Skeletal muscle satellite cell (primary cell): Measurements from ENCODE around the gene HS3ST2.
"Not testable (repeated sequence)": the region's sequence is repeated elsewhere in the genome, so short reads cannot be mapped to it uniquely, and the experiment has no call there.

Experiments
- H3K27me3 ChIP-seq: 2 replicates; pipeline ENCODE4 v1.7.0; 2013; ENCODE audit warnings: low read length; ENCODE audit not compliant: control insufficient read depth, insufficient read depth
- H3K36me3 ChIP-seq: 2 replicates; pipeline ENCODE4 v1.7.0; 2013; ENCODE audit warnings: mild to moderate bottlenecking, control low read depth, low read length; ENCODE audit not compliant: insufficient read depth
- H3K4me1 ChIP-seq: 2 replicates; pipeline ENCODE4 v1.7.0; 2013; ENCODE audit warnings: low read length; ENCODE audit not compliant: control insufficient read depth, insufficient read depth
- H3K4me2 ChIP-seq: 2 replicates; pipeline ENCODE4 v1.7.0; 2013; ENCODE audit warnings: mild to moderate bottlenecking, low read length
- H3K4me3 ChIP-seq: 2 replicates; pipeline ENCODE4 v1.7.0; 2013; ENCODE audit warnings: low read length
- H3K9ac ChIP-seq: 2 replicates; pipeline ENCODE4 v1.7.0; 2013; ENCODE audit warnings: mild to moderate bottlenecking, low read depth, low read length, moderate library complexity
- H3K9me3 ChIP-seq: replicated peaks from 2 replicates; pipeline ENCODE4 v1.7.0; 2013; ENCODE audit warnings: mild to moderate bottlenecking, control low read depth, low read length

Gene HS3ST2

DNA sequence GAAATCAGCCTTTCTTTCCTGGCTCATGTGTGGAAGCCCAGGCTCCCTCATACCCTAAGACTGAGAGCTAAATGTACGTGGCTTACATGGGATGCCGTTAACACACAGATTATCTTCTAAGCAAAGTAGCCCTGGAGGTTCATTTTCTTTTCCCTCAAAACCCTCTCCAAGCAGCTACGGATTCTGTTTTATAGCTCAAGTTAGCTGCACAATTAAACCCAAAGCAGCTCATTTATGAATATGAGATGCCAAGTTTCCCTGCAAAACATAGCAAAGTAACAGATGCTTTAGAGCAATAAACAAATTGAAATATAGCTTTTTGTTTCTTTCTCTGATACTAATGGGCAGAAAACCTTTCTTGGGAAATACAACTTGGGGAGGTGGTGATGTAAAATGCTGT, 72.0 kb downstream of the HS3ST2 start:
- Histone ChIP-seq H3K4me1 (no peaks in the 10 kb centered on the region), H3K9ac (no peak overlapping the region), H3K4me2 (no peak overlapping the region), H3K9me3 (no peaks in the 10 kb centered on the region), H3K4me3 (no peak overlapping the region), H3K27me3 (no peaks in the 10 kb centered on the region), H3K36me3 (no peaks in the 10 kb centered on the region)

DNA sequence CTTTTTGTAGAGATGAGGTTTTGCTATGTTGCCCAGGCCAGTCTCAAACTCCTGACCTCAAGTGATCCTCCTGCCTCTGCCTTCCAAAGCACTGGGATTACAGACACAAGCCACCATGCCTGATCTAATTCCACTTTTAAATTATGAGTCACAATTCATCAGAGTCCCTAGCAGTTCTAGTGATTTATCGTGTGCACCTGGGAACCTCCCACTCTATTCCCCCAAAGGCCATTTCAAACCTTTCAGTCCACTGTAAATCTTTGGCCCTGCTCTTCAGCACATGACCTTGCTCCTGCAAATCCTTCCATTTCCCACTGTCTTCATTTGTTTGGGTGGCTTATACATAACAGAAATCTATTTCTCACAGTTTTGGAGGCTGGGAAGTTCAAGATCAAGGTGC, 73.0 kb downstream of the HS3ST2 start:
- H3K4me3 ChIP-seq = no peak overlapping the region
- H3K4me1 ChIP-seq = no peaks in the 10 kb centered on the region
- no peaks in the 10 kb centered on the region for H3K36me3 ChIP-seq
- no peaks in the 10 kb centered on the region for H3K9me3 ChIP-seq
- no peak overlapping the region for H3K9ac ChIP-seq
- H3K4me2 ChIP-seq = no peak overlapping the region
- H3K27me3 ChIP-seq = no peaks in the 10 kb centered on the region

DNA sequence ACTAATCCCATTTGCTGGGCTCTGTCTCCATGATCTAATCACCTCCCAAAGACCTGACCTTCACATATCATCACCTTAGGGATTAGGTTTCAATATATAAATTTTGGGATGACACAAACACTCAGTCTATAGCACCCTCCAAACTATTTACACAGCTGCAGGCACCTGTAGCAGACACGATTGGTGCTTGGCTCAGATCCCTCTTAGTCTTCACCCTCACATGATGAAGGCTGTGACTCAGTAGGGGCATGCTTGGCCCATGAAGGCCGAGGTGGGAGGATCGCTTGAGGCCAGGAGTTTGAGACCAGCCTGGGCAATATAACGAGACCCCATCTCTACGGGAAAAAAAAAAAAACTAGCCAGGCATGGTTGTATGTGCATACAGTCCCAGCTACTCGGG, 73.5 kb downstream of the HS3ST2 start:
- Histone ChIP-seq H3K9ac (no peak overlapping the region), H3K4me2 (no peak overlapping the region), H3K36me3 (no peaks in the 10 kb centered on the region), H3K4me1 (no peaks in the 10 kb centered on the region), H3K9me3 (no peaks in the 10 kb centered on the region), H3K4me3 (no peak overlapping the region), H3K27me3 (no peaks in the 10 kb centered on the region)

DNA sequence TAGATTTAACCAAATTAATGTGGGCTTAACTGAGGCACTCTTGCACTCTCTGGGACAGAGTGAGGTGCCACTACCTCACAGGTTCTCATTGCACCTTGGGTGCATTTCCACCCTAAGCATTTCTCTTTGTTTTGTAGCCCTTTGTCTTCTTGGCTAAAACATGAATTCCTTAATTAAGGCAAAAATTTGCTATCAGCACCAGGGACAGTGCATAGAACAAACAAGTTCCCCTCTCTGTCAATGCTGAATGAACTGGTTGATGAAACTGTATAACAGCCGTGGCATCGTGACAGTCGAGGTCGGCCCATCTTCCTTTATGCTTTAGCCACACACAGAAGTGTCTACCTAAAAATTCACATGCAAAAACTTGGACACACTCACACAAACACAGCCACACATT, 74.8 kb downstream of the HS3ST2 start:
- no peak overlapping the region for H3K4me2 ChIP-seq
- H3K9ac ChIP-seq = no peak overlapping the region
- no peaks in the 10 kb centered on the region for H3K27me3 ChIP-seq

DNA sequence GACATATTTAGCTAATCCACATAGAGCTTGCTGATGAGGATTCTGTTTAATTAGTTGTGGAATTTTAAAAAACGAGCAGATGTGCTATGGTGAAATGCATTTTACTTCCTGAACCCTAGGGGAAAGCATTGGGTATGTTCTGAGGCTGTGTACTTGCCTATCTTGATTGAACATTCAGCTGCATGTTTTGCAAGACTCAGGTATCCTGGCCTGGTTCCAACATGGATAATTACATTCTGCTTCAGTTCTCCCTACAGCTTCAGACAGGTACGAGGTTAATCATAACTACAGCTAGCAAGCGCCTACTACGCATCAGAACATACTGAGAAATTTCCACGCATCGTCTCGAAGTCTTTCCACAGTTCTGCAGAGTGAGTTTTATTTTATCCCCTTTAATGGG, 77.0 kb downstream of the HS3ST2 start:
- no peak overlapping the region for H3K4me3 ChIP-seq
- H3K27me3 ChIP-seq = peaks cover 1% of the 10 kb centered on the region
- H3K9ac ChIP-seq = no peak overlapping the region
- H3K4me1 ChIP-seq = no peaks in the 10 kb centered on the region
- H3K9me3 ChIP-seq = no peaks in the 10 kb centered on the region
- H3K4me2 ChIP-seq = no peak overlapping the region
- H3K36me3 ChIP-seq = no peaks in the 10 kb centered on the region

More for the DNA sequence above, 74.8 kb downstream of the HS3ST2 start:
- Histone ChIP-seq H3K4me3 (no peak overlapping the region), H3K4me1 (no peaks in the 10 kb centered on the region), H3K36me3 (no peaks in the 10 kb centered on the region), H3K9me3 (no peaks in the 10 kb centered on the region)

DNA sequence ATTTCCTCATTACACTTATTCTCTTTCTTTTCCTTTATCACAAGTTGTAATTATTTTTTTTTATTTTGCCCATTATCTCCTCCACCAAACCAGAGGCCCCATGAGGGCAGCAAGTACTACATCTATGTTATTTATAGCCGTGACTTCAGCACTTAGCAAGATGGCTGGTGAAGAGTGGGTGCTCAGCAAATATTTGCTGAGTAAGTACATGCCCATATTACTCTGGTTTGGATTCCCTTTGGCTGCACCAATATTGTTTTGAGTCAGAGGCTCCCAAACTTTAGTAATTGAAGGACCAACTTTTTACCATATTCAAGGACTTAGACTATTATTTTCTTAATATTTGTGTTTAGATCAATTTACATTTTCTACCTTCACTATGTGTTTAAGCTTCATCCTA, 83.2 kb downstream of the HS3ST2 start:
- Histone ChIP-seq H3K36me3 (no peaks in the 10 kb centered on the region), H3K27me3 (peaks cover 23% of the 10 kb centered on the region), H3K4me2 (no peak overlapping the region), H3K9me3 (no peaks in the 10 kb centered on the region), H3K4me1 (no peaks in the 10 kb centered on the region), H3K4me3 (no peak overlapping the region), H3K9ac (no peak overlapping the region)

DNA sequence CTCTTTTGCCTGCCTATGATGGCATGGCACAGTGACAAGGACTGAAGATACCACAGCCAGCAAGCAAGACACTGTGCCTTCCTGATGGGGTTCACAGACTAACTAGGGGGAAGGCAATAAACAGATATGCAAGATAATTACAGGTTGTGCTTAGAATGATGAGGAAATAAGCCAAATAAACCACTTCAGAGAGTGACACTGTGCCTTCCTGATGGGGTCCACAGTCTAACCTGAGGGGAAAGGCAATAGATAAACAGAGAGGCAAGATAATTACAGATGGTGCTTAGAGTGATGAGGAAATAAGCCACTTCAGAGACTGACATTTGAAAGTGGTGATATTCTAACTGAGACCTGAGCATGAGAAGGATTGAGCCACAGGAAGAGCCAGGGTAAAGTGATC, 84.2 kb downstream of the HS3ST2 start:
- Histone ChIP-seq H3K4me2 (no peak overlapping the region), H3K36me3 (no peaks in the 10 kb centered on the region), H3K9ac (no peak overlapping the region), H3K4me1 (no peaks in the 10 kb centered on the region), H3K4me3 (no peak overlapping the region), H3K9me3 (no peaks in the 10 kb centered on the region), H3K27me3 (peaks cover 23% of the 10 kb centered on the region)

DNA sequence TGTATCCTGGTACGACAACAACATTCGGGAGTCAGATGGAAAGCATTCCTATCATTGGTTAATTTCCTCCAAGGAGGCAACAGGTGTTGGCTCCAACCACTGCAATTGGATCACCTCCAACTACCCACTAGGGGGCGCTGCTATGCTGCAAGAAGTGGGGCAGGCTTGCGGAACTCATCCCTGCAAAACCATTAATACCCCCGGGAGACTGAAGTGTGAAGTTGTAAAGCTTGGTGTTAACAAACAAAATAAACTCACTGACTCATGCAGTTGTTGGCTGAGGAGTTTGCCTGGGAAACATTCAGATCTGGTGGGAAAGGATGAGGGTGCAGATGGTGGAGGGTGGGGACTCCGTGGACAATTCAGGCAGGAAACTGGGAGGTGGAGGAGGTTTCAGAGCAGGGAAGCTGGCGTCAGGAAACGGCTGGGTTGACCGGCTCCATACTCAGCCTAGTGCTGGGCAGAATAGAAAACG, 84.9 kb downstream of the HS3ST2 start:
- H3K36me3 ChIP-seq = no peaks in the 10 kb centered on the region
- no peaks in the 10 kb centered on the region for H3K4me1 ChIP-seq
- no peak overlapping the region for H3K9ac ChIP-seq
- no peak overlapping the region for H3K4me3 ChIP-seq
- H3K9me3 ChIP-seq = no peaks in the 10 kb centered on the region
- no peak overlapping the region for H3K4me2 ChIP-seq
- H3K27me3 ChIP-seq = peaks cover 23% of the 10 kb centered on the region

DNA sequence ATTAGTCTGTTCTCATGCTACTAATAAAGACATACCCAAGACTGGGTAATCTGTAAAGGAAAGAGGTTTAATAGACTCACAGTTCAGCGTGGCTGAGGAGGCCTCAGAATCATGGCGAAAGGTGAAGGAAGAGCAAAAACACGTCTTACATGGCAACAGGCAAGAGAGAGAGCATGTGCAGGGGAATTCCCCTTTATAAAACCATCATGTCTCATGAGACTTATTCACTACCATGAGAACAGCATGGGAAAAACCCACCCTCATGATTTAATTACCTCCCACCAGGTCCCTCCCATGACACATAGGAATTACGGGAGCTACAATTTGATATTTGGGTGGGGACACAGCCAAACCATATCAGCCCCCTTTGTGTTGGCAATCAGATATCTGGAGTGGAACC, 85.6 kb downstream of the HS3ST2 start:
- H3K9me3 ChIP-seq, H3K4me1 ChIP-seq, H3K4me2 ChIP-seq, H3K4me3 ChIP-seq, H3K36me3 ChIP-seq, H3K9ac ChIP-seq: not testable (repeated sequence)
- peaks cover 23% of the 10 kb centered on the region for H3K27me3 ChIP-seq

DNA sequence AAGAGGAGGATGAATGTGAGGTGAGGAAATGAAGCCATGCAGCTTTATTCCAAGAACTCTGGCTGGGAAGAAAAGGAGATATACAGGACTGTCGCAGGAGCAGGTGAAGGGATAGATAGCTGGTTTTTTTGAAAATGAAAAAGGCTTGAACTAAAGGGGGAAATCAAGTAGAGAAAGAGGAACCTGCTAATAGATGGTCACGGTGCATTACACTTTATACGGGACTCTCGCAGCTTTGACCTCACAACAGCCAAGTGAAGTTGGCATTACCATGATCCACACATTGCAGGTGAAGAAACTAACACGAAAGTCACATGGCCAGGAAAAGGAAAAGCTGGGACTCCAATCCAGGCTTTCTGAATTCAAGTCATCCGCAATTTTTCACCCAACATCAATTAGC, 86.9 kb downstream of the HS3ST2 start:
- Histone ChIP-seq H3K36me3 (no peaks in the 10 kb centered on the region), H3K4me2 (no peak overlapping the region), H3K9ac (no peak overlapping the region), H3K4me3 (no peak overlapping the region), H3K4me1 (no peaks in the 10 kb centered on the region), H3K27me3 (peaks cover 23% of the 10 kb centered on the region), H3K9me3 (no peaks in the 10 kb centered on the region)

DNA sequence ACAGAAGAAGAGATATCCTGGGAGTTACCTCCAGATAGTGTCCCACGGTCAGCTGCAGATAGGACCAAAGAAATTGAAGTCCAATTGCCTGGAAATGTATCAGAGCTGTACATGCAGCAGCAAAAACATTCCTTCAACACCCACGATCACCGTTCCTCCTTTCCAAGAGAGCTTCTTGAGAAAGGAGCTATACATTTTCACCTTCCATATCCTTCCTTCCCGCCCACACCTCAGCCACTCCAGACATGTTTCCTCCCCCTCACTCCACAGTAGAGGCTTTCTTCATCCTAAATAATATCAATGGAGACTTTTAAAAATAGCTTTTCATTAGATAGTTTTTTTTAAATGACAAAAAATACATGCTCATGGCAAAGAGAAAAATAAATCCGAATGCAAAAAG, 87.6 kb downstream of the HS3ST2 start:
- no peak overlapping the region for H3K4me3 ChIP-seq
- no peak overlapping the region for H3K9ac ChIP-seq
- H3K4me2 ChIP-seq = no peak overlapping the region
- H3K27me3 ChIP-seq = peaks cover 17% of the 10 kb centered on the region
- no peaks in the 10 kb centered on the region for H3K4me1 ChIP-seq
- H3K9me3 ChIP-seq = no peaks in the 10 kb centered on the region
- H3K36me3 ChIP-seq = no peaks in the 10 kb centered on the region

DNA sequence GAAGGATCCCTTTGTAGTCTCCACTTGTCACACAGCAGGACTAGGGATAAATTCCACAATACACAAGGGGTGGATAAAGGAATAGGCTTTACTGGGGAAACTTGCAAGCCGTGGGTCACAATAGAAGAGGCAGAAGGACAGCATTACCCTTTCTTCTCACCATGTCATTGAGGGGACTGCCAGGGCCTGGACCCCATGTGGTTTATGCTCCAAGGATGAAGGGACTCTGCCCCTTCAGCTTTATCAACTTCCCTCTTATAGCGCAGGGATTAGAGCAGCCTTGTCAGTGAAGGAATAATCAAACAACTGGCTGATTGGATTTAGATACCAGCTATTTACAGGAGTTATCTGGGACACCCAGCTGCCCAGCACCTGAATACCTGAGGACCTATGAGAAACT, 89.8 kb downstream of the HS3ST2 start:
- Histone ChIP-seq H3K9me3 (no peaks in the 10 kb centered on the region), H3K4me1 (no peaks in the 10 kb centered on the region), H3K4me3 (no peak overlapping the region), H3K4me2 (no peak overlapping the region), H3K36me3 (no peaks in the 10 kb centered on the region), H3K27me3 (peaks cover 17% of the 10 kb centered on the region), H3K9ac (no peak overlapping the region)
